GM12892 (cell line): ENCODE measurements around the gene NHS.

Experiments
- POLR2A ChIP-seq: IDR thresholded peaks from 2 replicates; pipeline ENCODE4 v1.6.1; 2011; ENCODE audit warnings: low read depth, low read length, control low read depth
- POLR2AphosphoS5 ChIP-seq: IDR thresholded peaks from 2 replicates; pipeline ENCODE4 v1.6.1; 2011; ENCODE audit warnings: low read depth, low read length, control low read depth
- TAF1 ChIP-seq: IDR thresholded peaks from 2 replicates; pipeline ENCODE4 v1.6.1; 2011; ENCODE audit warnings: low read depth, mild to moderate bottlenecking, control low read depth, low read length, borderline replicate concordance

GRCh38 chrX:17592117-17592516 lies 217.1 kb downstream of the NHS start:
- no peak for TF ChIP-seq POLR2A
- TF ChIP-seq POLR2AphosphoS5: no peak
- no peak for TF ChIP-seq TAF1
